GM12878 (cell line): ENCODE measurements around the gene MCM6.

Experiments
- CHD2 ChIP-seq: IDR thresholded peaks from 2 replicates; pipeline ENCODE4 v1.6.1; 2011; ENCODE audit warnings: low read depth, low read length, improper control_type of control experiment, borderline replicate concordance
- CTCF ChIP-seq, 3 experiments: IDR thresholded peaks in 2 of 3; conservative IDR thresholded peaks in 1 of 3; 2 replicates each; pipeline ENCODE4 v1.5.1; 2011; ENCODE audit warnings: low read depth in 3 of 3, low read length in 3 of 3, mild to moderate bottlenecking in 3 of 3, control low read depth in 2 of 3, moderate library complexity in 2 of 3, inconsistent platforms in 1 of 3, mixed read lengths in 1 of 3; ENCODE audit not compliant: control insufficient read depth in 2 of 3, insufficient read depth in 1 of 3; ENCODE audit errors: extremely low read depth in 1 of 3
- EP300 ChIP-seq, 2 experiments: fragments of 150-350 bp in 1 of 2; IDR thresholded peaks; 2 replicates each; pipeline ENCODE4 v1.6.1; 2011 to 2012; ENCODE audit warnings: low read depth in 2 of 2, low read length in 2 of 2, borderline replicate concordance in 1 of 2, improper control_type of control experiment in 1 of 2, inconsistent platforms in 1 of 2; ENCODE audit not compliant: control insufficient read depth in 1 of 2
- GABPA ChIP-seq: IDR thresholded peaks from 2 replicates; pipeline ENCODE4 v1.6.1; 2014; ENCODE audit warnings: antibody characterized with exemption, low read depth, mild to moderate bottlenecking, inconsistent platforms
- HDAC2 ChIP-seq: fragments of 200-600 bp; sonication (generic); IDR thresholded peaks from 2 replicates; pipeline ENCODE4 v1.6.1; 2017
- HSF1 ChIP-seq: fragments of 150-350 bp; IDR thresholded peaks from 2 replicates; pipeline ENCODE4 v1.6.1; 2014; ENCODE audit warnings: mild to moderate bottlenecking, low read depth, low read length
- KDM1A ChIP-seq: fragments of 200-600 bp; sonication (generic); IDR thresholded peaks from 2 replicates; pipeline ENCODE4 v1.6.1; 2016; ENCODE audit warnings: borderline replicate concordance
- MYC ChIP-seq: IDR thresholded peaks from 2 replicates; pipeline ENCODE4 v1.6.1; 2011; ENCODE audit warnings: mild to moderate bottlenecking, low read length, moderate library complexity, inconsistent platforms; ENCODE audit not compliant: insufficient read depth, insufficient replicate concordance, insufficient read length, severe bottlenecking
- TAF1 ChIP-seq: IDR thresholded peaks from 2 replicates; pipeline ENCODE4 v1.6.1; 2011; ENCODE audit warnings: mild to moderate bottlenecking, low read depth, low read length, borderline replicate concordance

GRCh38 chr2:135862718-135863117 is 13.5 kb downstream of the MCM6 start:
- no peak for TF ChIP-seq TAF1
- TF ChIP-seq CHD2 = no peak
- TF ChIP-seq HSF1 = no peak
- no peak for TF ChIP-seq CTCF (IDR thresholded peaks at IDR 0.05 in 2 of 3, conservative IDR thresholded peaks at IDR 0.05 in 1 of 3; ENCODE audit: control insufficient read depth in 2 of 3, extremely low read depth in 1 of 3, insufficient read depth in 1 of 3, low read depth in 3 of 3, low read length in 3 of 3)
- TF ChIP-seq EP300 (IDR thresholded peaks at IDR 0.05; ENCODE audit: borderline replicate concordance in 1 of 2, control insufficient read depth in 1 of 2, low read depth in 2 of 2, low read length in 2 of 2) = no peak
- TF ChIP-seq HDAC2 = no peak
- no peak for TF ChIP-seq MYC
- no peak for TF ChIP-seq KDM1A
- TF ChIP-seq GABPA = no peak
